ENCODE measurements around the gene COPS7A.

- no peak for TF ChIP-seq POLR2A (IDR thresholded peaks at IDR 0.05)
- TF ChIP-seq CTCF (IDR thresholded peaks at IDR 0.05): no peak
Measured at GRCh38 chr12:6759741-6760140, 35.9 kb downstream of the COPS7A start.
